Ovary (tissue), 9 donors: Measurements from ENCODE around the gene CAMK2N1. TPM values are rescaled to one million over a fixed set of nuclear protein-coding genes. Genes with fewer than 3 reads are reported as not detected.

ENCODE experiments used
- DNase-seq, 5 donors: peaks; one replicate each; pipeline ENCODE4 v3.0.0-alpha.2; 2019 to 2020
- H3K27ac ChIP-seq, 2 donors: fragments of 200-600 bp; one replicate each; pipeline versions ENCODE4 v1.5.1 to v1.8.0; 2019 to 2022
- H3K27me3 ChIP-seq: fragments of 200-600 bp; one replicate; pipeline ENCODE4 v1.8.0; 2022
- H3K36me3 ChIP-seq: fragments of 200-600 bp; sonication (generic); one replicate; pipeline ENCODE4 v1.5.1; 2019
- H3K4me1 ChIP-seq: one replicate; pipeline ENCODE4 v1.8.1; 2013; ENCODE audit warnings: mild to moderate bottlenecking, moderate library complexity; ENCODE audit not compliant: insufficient read depth
- H3K4me3 ChIP-seq: fragments of 200-600 bp; sonication (generic); one replicate; pipeline ENCODE4 v1.5.1; 2017
- H3K9me3 ChIP-seq, 2 donors: fragments of 200-600 bp in 1 of 2; sonication (generic) in 1 of 2; one replicate each; pipeline versions ENCODE4 v1.5.1 to v1.8.1; 2013 to 2019; ENCODE audit warnings: mild to moderate bottlenecking in 1 of 2, moderate library complexity in 1 of 2
- EP300 ChIP-seq: sonication (generic); formaldehyde crosslinking; IDR thresholded peaks from one replicate; pipeline ENCODE4 v1.6.1; 2017; ENCODE audit warnings: antibody characterized with exemption
- POLR2A ChIP-seq: fragments of 450-650 bp; IDR thresholded peaks from one replicate; pipeline ENCODE4 v1.6.1; 2017; ENCODE audit warnings: antibody characterized with exemption, mild to moderate bottlenecking, moderate library complexity
- WGBS, 3 donors: extraction: QIAGEN DNeasy Blood & Tissue Kit in 1 of 3; methylation state at CpG; one replicate each; pipeline versions ENCODE4 v1.1.5 to v1.1.7; 2013 to 2017; 5-methylcytosine and 5-hydroxymethylcytosine counted together
- intact Hi-C, 4 donors: fragments of 100-400 bp; cut with DNase I; formaldehyde crosslinking; loops; one replicate each; pipeline versions ENCODE4 v1.11.0 to v1.15.1; 2022 to 2023
- polyA plus RNA-seq, 2 donors: library from polyadenylated mRNA; stranded (reverse); fragments of 200-250 nt in 1 of 2; fragments of 350-450 nt in 1 of 2; fragmentation: Illumina TruSeq in 1 of 2; extraction: RNeasy Lipid Tissue Mini Kit (QIAGEN cat#74804) in 1 of 2; gene quantifications; one replicate each; pipeline ENCODE4 v1.2.3, GENCODE V29; 2013 to 2014
- total RNA-seq, 7 donors: library from RNA; depleted of rRNA in 2 of 7; stranded (reverse); fragments of >200 nt in 2 of 7; fragmentation: NEBNext Ultra II Directional in 3 of 7; extraction: Animal tissue kit (Norgen Biotek cat#: 25700) in 3 of 7; gene quantifications; one replicate each; pipeline versions ENCODE4 v1.1.0 to v1.2.4, GENCODE V29; 2016 to 2023
- TF ChIP-seq, protein P1 (sequence below), 3 donors: fragments of 450-650 bp in 2 of 3; fragments of 200-600 bp in 1 of 3; IDR thresholded peaks; one replicate each; pipeline versions ENCODE4 v1.5.1 to v1.8.0; 2016 to 2022; ENCODE audit warnings: antibody characterized with exemption in 3 of 3, mild to moderate bottlenecking in 1 of 3
- donor health status: DM: no; HTN: no; CAD: no; lungs with moderate emphysema.
- donor health status: DM: no; HTN: no; CAD: no.
- donor health status: Bipolar disorder and iron deficiency.
- donor health status: DM: yes; HTN: yes; CAD: no.
- donor health status: DM: no; HTN: no; CAD: no.
- donor health status: DM: yes; HTN: yes; CAD: no.

CAMK2N1 gene
- total and polyA plus RNA-seq, 9 donors, result 11.3 to 95.9 (median 35.2) TPM

DNA sequence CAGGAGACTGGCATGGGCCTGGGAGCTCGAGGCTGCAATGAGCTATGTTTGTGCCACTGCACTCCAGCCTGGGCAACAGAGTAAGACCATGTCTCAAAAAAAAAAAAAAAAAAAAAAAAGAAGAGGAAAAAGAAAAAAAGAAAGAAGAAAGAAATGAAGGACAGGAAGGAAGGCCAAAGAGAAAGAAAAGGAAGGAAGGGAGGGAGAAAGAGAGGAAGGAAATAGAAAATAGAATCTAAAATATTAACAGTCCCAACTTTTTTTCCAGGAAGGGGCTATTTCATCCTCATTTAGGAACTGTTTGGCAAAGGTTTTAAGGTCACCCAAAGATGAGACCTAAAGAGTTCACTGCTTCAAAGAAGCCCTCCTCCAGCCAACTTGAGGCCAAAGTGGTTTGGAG, 19.5 kb upstream of the CAMK2N1 start:
- WGBS, 3 donors, result 94 to 100% (median 100%) methylated on average over 1 of the region's 1 CpG
- Histone ChIP-seq H3K27me3 (no peaks in the 10 kb centered on the region), H3K4me1 (peaks cover 5% of the 10 kb centered on the region), H3K27ac (no peak overlapping the region), H3K9me3 (no peaks in the 10 kb centered on the region), H3K4me3 (no peak overlapping the region), H3K36me3 (no peaks in the 10 kb centered on the region)
- intact Hi-C loops, result no loop called here
- TF ChIP-seq, protein P1, sequence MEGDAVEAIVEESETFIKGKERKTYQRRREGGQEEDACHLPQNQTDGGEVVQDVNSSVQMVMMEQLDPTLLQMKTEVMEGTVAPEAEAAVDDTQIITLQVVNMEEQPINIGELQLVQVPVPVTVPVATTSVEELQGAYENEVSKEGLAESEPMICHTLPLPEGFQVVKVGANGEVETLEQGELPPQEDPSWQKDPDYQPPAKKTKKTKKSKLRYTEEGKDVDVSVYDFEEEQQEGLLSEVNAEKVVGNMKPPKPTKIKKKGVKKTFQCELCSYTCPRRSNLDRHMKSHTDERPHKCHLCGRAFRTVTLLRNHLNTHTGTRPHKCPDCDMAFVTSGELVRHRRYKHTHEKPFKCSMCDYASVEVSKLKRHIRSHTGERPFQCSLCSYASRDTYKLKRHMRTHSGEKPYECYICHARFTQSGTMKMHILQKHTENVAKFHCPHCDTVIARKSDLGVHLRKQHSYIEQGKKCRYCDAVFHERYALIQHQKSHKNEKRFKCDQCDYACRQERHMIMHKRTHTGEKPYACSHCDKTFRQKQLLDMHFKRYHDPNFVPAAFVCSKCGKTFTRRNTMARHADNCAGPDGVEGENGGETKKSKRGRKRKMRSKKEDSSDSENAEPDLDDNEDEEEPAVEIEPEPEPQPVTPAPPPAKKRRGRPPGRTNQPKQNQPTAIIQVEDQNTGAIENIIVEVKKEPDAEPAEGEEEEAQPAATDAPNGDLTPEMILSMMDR (IDR thresholded peaks at IDR 0.05), result no peak
- no peak for DNase-seq

DNA sequence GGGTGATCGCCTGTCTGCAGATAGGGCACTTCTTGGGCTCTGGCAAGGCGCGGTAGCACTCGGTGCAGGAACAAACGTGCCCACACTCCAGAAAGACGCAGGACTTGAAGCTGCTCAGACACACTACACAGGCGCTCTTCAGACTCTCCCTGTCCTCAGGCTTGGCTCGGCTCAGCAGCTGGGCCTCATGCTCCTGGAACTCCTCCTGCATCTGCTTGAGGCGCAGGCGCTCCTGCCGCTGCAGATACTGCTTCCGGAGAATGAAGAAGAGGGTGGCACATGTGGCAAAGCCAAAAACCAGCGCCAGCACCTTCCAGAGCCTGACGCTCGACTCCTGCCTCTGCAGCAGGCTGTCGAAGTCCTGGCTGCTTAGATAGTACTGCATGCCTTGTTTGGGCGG, 14.7 kb upstream of the CAMK2N1 start:
- no peaks in the 10 kb centered on the region for H3K36me3 ChIP-seq

DNA sequence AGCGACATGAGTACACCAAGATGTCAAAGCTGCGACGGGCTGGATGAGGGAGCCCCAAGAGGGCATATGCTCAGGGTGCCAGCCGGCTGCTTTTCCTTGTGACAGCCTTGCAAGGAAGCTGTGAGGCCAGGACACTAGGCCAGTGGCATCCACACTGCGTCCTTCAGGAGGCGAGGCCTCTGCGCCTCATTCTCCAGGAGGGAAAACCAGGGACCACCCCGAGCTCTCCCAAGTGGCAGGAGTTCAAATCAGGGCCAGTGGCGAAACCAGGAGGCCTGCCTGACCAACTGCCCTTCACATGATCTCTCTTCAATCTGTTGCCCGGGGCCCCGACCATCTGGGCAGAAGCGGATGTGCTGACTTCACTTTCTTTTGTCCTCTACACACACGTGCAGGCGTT, 13.7 kb upstream of the CAMK2N1 start:
- H3K4me1 ChIP-seq, result no peaks in the 10 kb centered on the region
- WGBS, 3 donors, result 82 to 93% (median 84%) methylated on average over 14 of the region's 14 CpGs
- H3K27me3 ChIP-seq, result no peaks in the 10 kb centered on the region
- no peaks in the 10 kb centered on the region for H3K9me3 ChIP-seq
- H3K36me3 ChIP-seq, result no peaks in the 10 kb centered on the region
- no peak overlapping the region for H3K27ac ChIP-seq
- intact Hi-C loops, result loop anchor here in 2 of 4 donors (5.0 to 10.0 kb wide), 4 partner anchors 125 to 585 kb away; no protein-coding TSS in a partner anchor
- no peak for DNase-seq
- H3K4me3 ChIP-seq, result no peak overlapping the region
- no peak for TF ChIP-seq EP300
- TF ChIP-seq, protein P1 (IDR thresholded peaks at IDR 0.05), result no peak
- TF ChIP-seq POLR2A, result no peak

More for the DNA sequence above, 14.7 kb upstream of the CAMK2N1 start:
- DNase-seq, result no peak
- Histone ChIP-seq H3K4me1 (peaks cover 3% of the 10 kb centered on the region), H3K27ac (no peak overlapping the region), H3K27me3 (no peaks in the 10 kb centered on the region), H3K9me3 (no peaks in the 10 kb centered on the region), H3K4me3 (no peak overlapping the region)
- intact Hi-C loops, result no loop called here
- 86 to 95% (median 88%) methylated on average over 17 of the region's 17 CpGs for WGBS, 3 donors
- TF ChIP-seq, protein P1 (IDR thresholded peaks at IDR 0.05), result no peak
- TF ChIP-seq EP300 (no peak), POLR2A (no peak)

DNA sequence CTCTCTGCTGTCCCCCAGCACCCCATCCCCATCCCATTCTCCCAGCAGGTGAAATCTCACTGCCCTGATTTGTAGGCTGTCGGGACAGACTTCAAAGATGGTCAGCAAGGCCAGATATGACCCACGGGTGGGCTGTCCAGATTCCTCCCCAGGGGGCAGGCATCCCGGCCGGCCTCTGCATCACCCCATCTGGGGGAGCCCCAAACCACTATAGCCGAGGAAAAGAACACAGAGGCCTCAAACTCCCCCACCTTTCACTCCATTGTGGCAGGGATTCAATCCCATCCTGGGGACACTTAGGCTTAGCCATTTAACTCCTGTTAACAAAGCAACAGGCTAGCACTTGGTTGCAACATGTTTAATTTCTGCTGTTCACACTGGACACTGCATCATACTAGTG, 13.1 kb upstream of the CAMK2N1 start:
- Histone ChIP-seq H3K36me3 (no peaks in the 10 kb centered on the region), H3K27me3 (no peaks in the 10 kb centered on the region), H3K4me1 (no peaks in the 10 kb centered on the region), H3K9me3 (no peaks in the 10 kb centered on the region), H3K4me3 (no peak overlapping the region), H3K27ac (no peak overlapping the region)
- DNase-seq, result no peak
- intact Hi-C loops, result loop anchor here in 2 of 4 donors (5.0 to 10.0 kb wide), 4 partner anchors 124 to 584 kb away; no protein-coding TSS in a partner anchor
- TF ChIP-seq, protein P1 (IDR thresholded peaks at IDR 0.05), result no peak
- TF ChIP-seq EP300 (no peak), POLR2A (no peak)
- WGBS, 3 donors, result 58 to 60% (median 59%) methylated on average over 5 of the region's 5 CpGs
